GM23248 (cell line): ENCODE results near the gene OPTN. TPM values are rescaled to one million over a fixed set of nuclear protein-coding genes. Genes with fewer than 3 reads are reported as not detected.

Source experiments
- DNase-seq: peaks from one replicate; pipeline ENCODE4 v3.0.0-alpha.2; 2015
- H2AFZ ChIP-seq: fragments of 200-600 bp; sonication (generic); 2 replicates; pipeline ENCODE4 v1.6.1; 2016; ENCODE audit warnings: antibody characterized with exemption
- H3F3A ChIP-seq: fragments of 200-600 bp; sonication (generic); 2 replicates; pipeline ENCODE4 v1.6.1; 2016; ENCODE audit warnings: mild to moderate bottlenecking, antibody characterized with exemption, mixed run types; ENCODE audit not compliant: insufficient read depth
- H3K27ac ChIP-seq: fragments of 200-600 bp; sonication (generic); 2 replicates; pipeline ENCODE4 v1.5.1; 2016; ENCODE audit warnings: mild to moderate bottlenecking
- H3K27me3 ChIP-seq: fragments of 200-600 bp; sonication (generic); replicated peaks from 2 replicates; pipeline ENCODE4 v1.6.1; 2016; ENCODE audit warnings: mild to moderate bottlenecking; ENCODE audit not compliant: insufficient read depth
- H3K36me3 ChIP-seq: fragments of 200-600 bp; sonication (generic); 2 replicates; pipeline ENCODE4 v1.6.1; 2016; ENCODE audit warnings: low read depth, mild to moderate bottlenecking
- H3K4me1 ChIP-seq: fragments of 200-600 bp; sonication (generic); 2 replicates; pipeline ENCODE4 v1.6.1; 2016; ENCODE audit warnings: mild to moderate bottlenecking; ENCODE audit not compliant: insufficient read depth
- H3K4me2 ChIP-seq: fragments of 200-600 bp; sonication (generic); one replicate; pipeline ENCODE4 v1.6.1; 2016; ENCODE audit warnings: mild to moderate bottlenecking; ENCODE audit not compliant: unreplicated experiment
- H3K4me3 ChIP-seq: fragments of 200-600 bp; sonication (generic); 2 replicates; pipeline ENCODE4 v1.5.1; 2016; ENCODE audit warnings: mild to moderate bottlenecking
- H3K79me2 ChIP-seq: fragments of 200-600 bp; sonication (generic); 2 replicates; pipeline ENCODE4 v1.6.1; 2016; ENCODE audit warnings: mild to moderate bottlenecking; ENCODE audit not compliant: insufficient read depth
- H3K9ac ChIP-seq: fragments of 200-600 bp; sonication (generic); 2 replicates; pipeline ENCODE4 v1.6.1; 2016; ENCODE audit warnings: mild to moderate bottlenecking
- H3K9me2 ChIP-seq: fragments of 200-600 bp; sonication (generic); 2 replicates; pipeline ENCODE4 v1.6.1; 2016; ENCODE audit warnings: mixed run types, mild to moderate bottlenecking, moderate library complexity; ENCODE audit not compliant: insufficient read depth
- H3K9me3 ChIP-seq: fragments of 200-600 bp; sonication (generic); one replicate; pipeline ENCODE4 v1.6.1; 2017; ENCODE audit warnings: low read depth
- H4K20me1 ChIP-seq: fragments of 200-600 bp; sonication (generic); 2 replicates; pipeline ENCODE4 v1.6.0; 2016; ENCODE audit not compliant: insufficient read depth
- EZH2 ChIP-seq: fragments of 200-600 bp; sonication (generic); IDR thresholded peaks from 2 replicates; pipeline ENCODE4 v1.6.1; 2018; ENCODE audit warnings: antibody characterized with exemption, mild to moderate bottlenecking; ENCODE audit not compliant: insufficient read depth, poor library complexity, severe bottlenecking
- EZH2phosphoT487 ChIP-seq: fragments of 200-600 bp; sonication (generic); IDR thresholded peaks from 2 replicates; pipeline ENCODE4 v1.6.1; 2018; ENCODE audit warnings: antibody characterized with exemption, moderate library complexity, mild to moderate bottlenecking, low read depth; ENCODE audit not compliant: insufficient read depth
- WGBS, 2 experiments: methylation state at CpG; one replicate each; pipeline ENCODE4 v1.1.6; 2015 to 2017; ENCODE audit warnings: low lambda C conversion rate in 2 of 2, low coverage in 1 of 2; ENCODE audit errors: missing lambda C conversion rate in 2 of 2; 5-methylcytosine and 5-hydroxymethylcytosine counted together
- in situ Hi-C: fragments of 300-500 bp; cut with MboI; formaldehyde crosslinking; loops from 2 replicates; pipeline ENCODE4 v1.15.0; 2020
- polyA plus RNA-seq: library from polyadenylated mRNA; unstranded; fragments of >200 nt; fragmentation: Nextera tagmentation; extraction: Ambion mirVana; gene quantifications from 2 replicates; pipeline ENCODE4 v1.2.1, GENCODE V29; 2016
- total RNA-seq: library from RNA; depleted of rRNA; stranded (reverse); fragments of >200 nt; shearing (Covaris generic); gene quantifications from 2 replicates; pipeline ENCODE4 v1.2.3, GENCODE V29; 2014

The OPTN gene
- total and polyA plus RNA-seq, 2 experiments from 2014 or later, result 50.6 to 109 TPM

DNA sequence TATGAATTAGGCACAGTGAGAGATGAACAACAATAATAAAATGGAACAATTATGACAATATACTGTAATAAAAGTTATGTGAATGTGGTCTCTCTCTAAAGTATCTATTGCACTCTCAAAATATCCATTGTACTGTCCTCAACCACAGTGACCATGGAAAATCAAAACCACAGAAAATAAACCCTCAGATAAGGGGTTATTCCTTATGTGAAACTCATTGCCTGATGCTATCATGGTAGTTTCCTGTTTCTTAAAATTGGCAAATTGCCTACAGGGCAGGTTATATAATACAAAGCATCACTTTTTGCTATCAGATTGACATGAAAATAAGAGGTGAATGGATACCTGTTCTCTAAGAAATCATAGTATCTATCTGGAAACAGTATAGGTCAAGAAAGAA, 65.2 kb downstream of the OPTN start:
- in situ Hi-C loops, result no loop called here
- Histone ChIP-seq H3K9me3 (no peaks in the 10 kb centered on the region), H3K27ac (no peak overlapping the region), H3K4me1 (peaks cover 12% of the 10 kb centered on the region), H3K4me3 (no peak overlapping the region), H3K9me2 (no peaks in the 10 kb centered on the region), H2AFZ (no peak overlapping the region), H4K20me1 (no peaks in the 10 kb centered on the region), H3F3A (no peaks in the 10 kb centered on the region), H3K79me2 (peaks cover 12% of the 10 kb centered on the region; the same call in 1 of the 2 replicates), H3K36me3 (no peaks in the 10 kb centered on the region), H3K4me2 (no peak overlapping the region), H3K27me3 (no peaks in the 10 kb centered on the region), H3K9ac (no peak overlapping the region)
- no peak for DNase-seq
- no peak for TF ChIP-seq EZH2phosphoT487
- no peak for TF ChIP-seq EZH2

DNA sequence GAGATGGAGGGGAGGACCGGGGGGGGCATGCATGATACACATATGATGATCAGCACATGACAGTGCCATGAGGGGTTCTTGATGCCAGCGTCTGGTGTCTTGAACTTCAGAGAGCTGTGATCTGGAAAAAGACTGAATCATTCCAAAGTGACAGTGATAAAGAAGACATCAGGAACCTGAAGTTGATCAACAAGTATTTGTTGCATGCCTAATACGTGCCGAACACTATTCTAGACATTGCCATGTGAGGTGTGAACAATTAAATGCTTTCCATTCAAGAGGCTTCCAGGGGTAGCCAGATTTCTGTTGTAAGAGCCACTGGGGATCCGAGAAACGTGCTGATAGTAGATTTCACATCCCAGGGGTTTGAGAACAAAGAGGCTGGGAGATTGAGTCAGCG, 67.6 kb downstream of the OPTN start:
- Histone ChIP-seq H3K36me3 (no peaks in the 10 kb centered on the region), H3K9me2 (no peaks in the 10 kb centered on the region), H4K20me1 (no peaks in the 10 kb centered on the region), H3K79me2 (peaks cover 2% of the 10 kb centered on the region; the same call in 1 of the 2 replicates), H3K4me2 (no peak overlapping the region), H3K9me3 (no peaks in the 10 kb centered on the region), H3K27ac (no peak overlapping the region), H3K4me3 (no peak overlapping the region), H2AFZ (no peak overlapping the region), H3F3A (no peaks in the 10 kb centered on the region), H3K27me3 (no peaks in the 10 kb centered on the region), H3K4me1 (no peaks in the 10 kb centered on the region), H3K9ac (no peak overlapping the region)
- in situ Hi-C loops, result no loop called here
- DNase-seq, result no peak
- TF ChIP-seq EZH2phosphoT487, result no peak
- TF ChIP-seq EZH2, result no peak
- WGBS, 2 experiments, result 88 to 92% methylated on average over 7 of the region's 7 CpGs

GRCh38 chr10:13168781-13169180, 68.8 kb downstream of the OPTN start:
- Histone ChIP-seq H2AFZ (no peak overlapping the region), H4K20me1 (no peaks in the 10 kb centered on the region), H3K4me3 (no peak overlapping the region), H3K27me3 (no peaks in the 10 kb centered on the region), H3K36me3 (no peaks in the 10 kb centered on the region), H3K9me2 (no peaks in the 10 kb centered on the region), H3K9me3 (no peaks in the 10 kb centered on the region), H3K4me2 (no peak overlapping the region), H3K4me1 (no peaks in the 10 kb centered on the region), H3K79me2 (no peaks in the 10 kb centered on the region), H3F3A (no peaks in the 10 kb centered on the region), H3K9ac (no peak overlapping the region), H3K27ac (no peak overlapping the region)
- WGBS, 2 experiments, result 90 to 91% methylated on average over 6 of the region's 6 CpGs
- DNase-seq, result no peak
- in situ Hi-C loops, result no loop called here
- TF ChIP-seq EZH2, result no peak
- TF ChIP-seq EZH2phosphoT487, result no peak

DNA sequence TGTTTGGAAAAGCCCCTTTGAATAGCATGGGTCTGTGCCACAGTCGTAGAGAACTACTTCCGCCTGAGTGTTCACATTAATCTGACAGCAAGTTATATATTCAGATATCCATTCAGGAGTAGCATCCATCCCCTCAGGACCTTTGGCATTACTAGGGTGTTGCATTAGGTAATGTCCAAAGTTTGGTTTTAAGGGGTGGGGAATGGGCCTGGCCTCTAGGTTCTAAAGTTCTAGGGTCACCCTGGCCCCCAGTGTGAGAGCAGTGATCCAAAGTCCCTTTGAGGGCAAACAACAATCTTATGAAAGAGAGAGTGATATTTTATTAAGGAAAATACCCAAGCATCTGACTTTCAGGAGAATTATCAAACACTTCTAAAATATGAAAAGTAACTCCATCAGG, 73.7 kb downstream of the OPTN start:
- Histone ChIP-seq H2AFZ (no peak overlapping the region), H3K27ac (no peak overlapping the region), H3K4me2 (no peak overlapping the region), H3K4me1 (no peaks in the 10 kb centered on the region), H3K4me3 (no peak overlapping the region), H3K9ac (no peak overlapping the region), H3K9me3 (no peaks in the 10 kb centered on the region), H3K36me3 (no peaks in the 10 kb centered on the region), H4K20me1 (no peaks in the 10 kb centered on the region), H3F3A (no peaks in the 10 kb centered on the region), H3K79me2 (no peaks in the 10 kb centered on the region), H3K9me2 (no peaks in the 10 kb centered on the region), H3K27me3 (no peaks in the 10 kb centered on the region)
- DNase-seq, result no peak
- WGBS, 2 experiments, result 98 to 100% methylated on average over 2 of the region's 2 CpGs
- TF ChIP-seq EZH2 (no peak), EZH2phosphoT487 (no peak)
- in situ Hi-C loops, result no loop called here

DNA sequence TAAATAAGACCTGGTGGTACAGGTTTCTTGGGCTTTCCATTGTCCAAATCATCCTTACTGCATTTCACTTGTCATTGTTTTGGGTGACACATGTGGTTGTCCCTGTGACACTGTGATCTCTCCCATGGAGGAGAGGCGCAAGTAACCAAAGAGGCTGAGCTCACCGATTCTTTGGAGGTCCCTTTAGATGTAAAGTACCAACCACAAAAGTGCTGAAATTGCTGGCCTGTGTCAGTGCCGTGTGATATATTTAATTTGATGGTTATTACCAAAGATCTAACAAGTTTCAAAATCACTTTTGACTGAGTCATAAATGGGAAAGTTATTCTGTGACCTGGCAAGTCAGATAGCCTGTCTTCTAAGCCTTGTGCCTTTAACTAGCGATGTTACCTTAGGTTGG, 80.8 kb downstream of the OPTN start:
- no peak for DNase-seq
- in situ Hi-C loops, result no loop called here
- Histone ChIP-seq H3K4me1 (no peaks in the 10 kb centered on the region), H3K9me3 (no peaks in the 10 kb centered on the region), H3K27me3 (no peaks in the 10 kb centered on the region), H3K4me2 (no peak overlapping the region), H4K20me1 (no peaks in the 10 kb centered on the region), H3K9ac (no peak overlapping the region), H3K4me3 (no peak overlapping the region), H3K9me2 (no peaks in the 10 kb centered on the region), H3K27ac (no peak overlapping the region), H3K79me2 (no peaks in the 10 kb centered on the region), H3F3A (no peaks in the 10 kb centered on the region), H2AFZ (no peak overlapping the region), H3K36me3 (no peaks in the 10 kb centered on the region)
- 89 to 93% methylated on average over 4 of the region's 4 CpGs for WGBS, 2 experiments
- no peak for TF ChIP-seq EZH2phosphoT487
- TF ChIP-seq EZH2, result no peak
